KMS-11 (cell line): ENCODE results near the gene RETREG1.
"Not testable (repeated sequence)": the region's sequence is repeated elsewhere in the genome, so short reads cannot be mapped to it uniquely, and the experiment has no call there.

Source experiments
- H2AFZ ChIP-seq: fragments of 200-600 bp; sonication (generic); 2 replicates; pipeline ENCODE4 v1.6.1; 2016; ENCODE audit warnings: antibody characterized with exemption, mixed run types, low read depth
- H3K27ac ChIP-seq: fragments of 200-600 bp; sonication (generic); 2 replicates; pipeline ENCODE4 v1.6.1; 2016; ENCODE audit warnings: mild to moderate bottlenecking, mixed run types
- H3K27me3 ChIP-seq: fragments of 200-600 bp; sonication (generic); 2 replicates; pipeline ENCODE4 v1.6.1; 2017; ENCODE audit warnings: mild to moderate bottlenecking, low read depth, mixed run types, moderate library complexity; ENCODE audit not compliant: insufficient read depth
- H3K36me3 ChIP-seq: fragments of 200-600 bp; sonication (generic); 2 replicates; pipeline ENCODE4 v1.6.1; 2017; ENCODE audit warnings: mild to moderate bottlenecking, mixed run types; ENCODE audit not compliant: insufficient read depth
- H3K4me1 ChIP-seq: fragments of 200-600 bp; sonication (generic); 2 replicates; pipeline ENCODE4 v1.6.1; 2016; ENCODE audit warnings: mild to moderate bottlenecking, low read depth, mixed run types; ENCODE audit not compliant: poor library complexity, severe bottlenecking
- H3K4me2 ChIP-seq: fragments of 200-600 bp; sonication (generic); 2 replicates; pipeline ENCODE4 v1.7.0; 2016; ENCODE audit warnings: mild to moderate bottlenecking, mixed run types
- H3K4me3 ChIP-seq: fragments of 200-600 bp; sonication (generic); IDR thresholded peaks from 2 replicates; pipeline ENCODE4 v1.6.1; 2017; ENCODE audit warnings: low read depth, low read length, mixed read lengths; ENCODE audit not compliant: insufficient read depth
- H3K79me2 ChIP-seq: fragments of 200-600 bp; sonication (generic); 2 replicates; pipeline ENCODE4 v1.6.1; 2016; ENCODE audit warnings: low read depth, mixed run types; ENCODE audit not compliant: insufficient read depth
- H3K9ac ChIP-seq: fragments of 200-600 bp; sonication (generic); 2 replicates; pipeline ENCODE4 v1.6.1; 2016; ENCODE audit warnings: mild to moderate bottlenecking, mixed run types
- H4K20me1 ChIP-seq: fragments of 200-600 bp; sonication (generic); 2 replicates; pipeline ENCODE4 v1.6.1; 2016; ENCODE audit warnings: mild to moderate bottlenecking, mixed run types; ENCODE audit not compliant: insufficient read depth
- TF ChIP-seq, protein P1 (sequence below): fragments of 200-600 bp; sonication (generic); conservative IDR thresholded peaks from 2 replicates; pipeline ENCODE4 v1.6.1; 2017; ENCODE audit warnings: low read depth, mild to moderate bottlenecking, antibody characterized with exemption, low read length, moderate library complexity, mixed read lengths

RETREG1 gene

DNA sequence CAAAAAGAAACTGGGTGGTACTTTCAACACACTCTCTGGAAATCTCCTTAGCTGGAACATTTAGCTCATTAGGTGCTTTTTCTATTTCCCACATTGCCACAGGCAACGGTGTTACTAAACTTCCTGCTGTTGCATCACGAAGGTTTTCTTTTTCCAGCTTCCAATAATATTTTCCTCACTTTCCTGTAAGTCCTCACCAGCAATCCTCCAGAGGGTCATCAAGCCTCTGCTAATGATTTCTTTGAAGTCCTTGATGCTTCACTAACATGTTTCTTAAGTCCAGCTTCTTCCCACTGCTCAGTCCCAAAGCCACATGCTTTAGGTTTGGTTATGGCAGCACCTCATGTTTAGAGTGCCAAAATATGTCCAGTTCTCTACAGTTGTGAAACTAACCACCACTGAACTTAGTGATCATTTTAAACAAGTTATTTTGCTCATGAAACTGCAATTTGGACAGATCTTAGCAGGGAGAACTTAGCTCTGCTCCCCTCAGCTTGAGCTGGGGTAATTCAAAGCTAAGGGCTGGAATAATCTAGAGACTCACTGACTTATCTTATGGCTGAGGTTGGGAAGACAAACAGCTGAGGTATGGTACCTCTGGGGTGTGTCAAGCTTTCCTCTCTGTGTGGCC is 39.9 kb upstream of the RETREG1 start:
- Histone ChIP-seq H2AFZ (no peak overlapping the region), H3K4me3 (no peak overlapping the region), H3K36me3 (no peaks in the 10 kb centered on the region), H3K4me2 (no peak overlapping the region), H3K79me2 (no peaks in the 10 kb centered on the region), H4K20me1 (no peaks in the 10 kb centered on the region), H3K9ac (no peak overlapping the region), H3K27ac (no peak overlapping the region), H3K4me1 (no peaks in the 10 kb centered on the region), H3K27me3 (no peaks in the 10 kb centered on the region)
- TF ChIP-seq, protein P1, sequence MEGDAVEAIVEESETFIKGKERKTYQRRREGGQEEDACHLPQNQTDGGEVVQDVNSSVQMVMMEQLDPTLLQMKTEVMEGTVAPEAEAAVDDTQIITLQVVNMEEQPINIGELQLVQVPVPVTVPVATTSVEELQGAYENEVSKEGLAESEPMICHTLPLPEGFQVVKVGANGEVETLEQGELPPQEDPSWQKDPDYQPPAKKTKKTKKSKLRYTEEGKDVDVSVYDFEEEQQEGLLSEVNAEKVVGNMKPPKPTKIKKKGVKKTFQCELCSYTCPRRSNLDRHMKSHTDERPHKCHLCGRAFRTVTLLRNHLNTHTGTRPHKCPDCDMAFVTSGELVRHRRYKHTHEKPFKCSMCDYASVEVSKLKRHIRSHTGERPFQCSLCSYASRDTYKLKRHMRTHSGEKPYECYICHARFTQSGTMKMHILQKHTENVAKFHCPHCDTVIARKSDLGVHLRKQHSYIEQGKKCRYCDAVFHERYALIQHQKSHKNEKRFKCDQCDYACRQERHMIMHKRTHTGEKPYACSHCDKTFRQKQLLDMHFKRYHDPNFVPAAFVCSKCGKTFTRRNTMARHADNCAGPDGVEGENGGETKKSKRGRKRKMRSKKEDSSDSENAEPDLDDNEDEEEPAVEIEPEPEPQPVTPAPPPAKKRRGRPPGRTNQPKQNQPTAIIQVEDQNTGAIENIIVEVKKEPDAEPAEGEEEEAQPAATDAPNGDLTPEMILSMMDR = no peak

DNA sequence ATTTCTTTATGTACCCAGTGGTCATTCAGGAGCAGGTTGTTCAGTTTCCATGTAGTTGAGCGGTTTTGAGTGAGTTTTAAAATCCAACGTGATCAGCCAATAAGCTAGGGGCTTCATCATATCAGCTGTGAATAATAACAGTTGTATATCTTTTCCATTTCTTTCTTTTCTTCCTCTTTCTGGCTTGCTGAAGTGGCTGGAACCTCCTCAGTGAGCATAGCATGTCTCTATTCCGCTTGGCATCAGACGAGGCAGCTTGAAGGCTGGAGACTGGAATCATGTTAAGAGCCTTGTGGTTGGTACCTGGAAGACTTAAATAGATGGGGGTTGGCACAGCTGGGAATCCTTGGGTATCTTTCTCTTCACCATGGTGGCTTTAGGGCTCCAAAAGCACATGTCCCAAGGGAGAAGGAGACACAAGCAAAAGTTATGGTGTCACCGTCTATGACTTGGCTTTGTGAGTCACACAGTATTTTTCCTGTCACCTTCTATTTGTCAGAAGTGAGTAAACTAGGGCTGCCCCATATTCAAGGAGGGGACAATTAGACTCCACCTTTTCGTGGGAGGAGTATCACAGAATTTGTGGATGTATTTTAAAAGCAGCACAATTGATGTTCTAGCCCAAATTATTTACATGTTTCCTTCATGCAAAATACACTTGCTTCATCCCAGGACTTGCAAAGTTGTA is 38.0 kb upstream of the RETREG1 start:
- H2AFZ ChIP-seq = no peak overlapping the region
- H3K4me2 ChIP-seq = no peak overlapping the region

DNA sequence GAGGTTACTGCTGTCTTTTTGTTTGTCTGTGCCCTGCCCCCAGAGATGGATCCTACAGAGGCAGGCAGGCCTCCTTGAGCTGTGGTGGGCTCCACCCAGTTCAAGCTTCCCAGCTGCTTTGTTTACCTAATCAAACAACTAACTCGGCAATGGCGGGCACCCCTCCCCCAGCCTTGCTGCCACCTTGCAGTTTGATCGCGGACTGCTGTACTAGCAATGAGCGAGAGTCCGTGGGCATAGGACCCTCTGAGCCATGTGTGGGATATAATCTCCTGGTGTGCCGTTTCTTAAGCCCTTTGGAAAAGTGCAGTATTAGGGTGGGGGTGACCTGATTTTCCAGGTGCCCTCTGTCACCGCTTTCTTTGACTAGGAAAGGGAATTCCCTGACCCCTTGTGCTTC is 31.9 kb upstream of the RETREG1 start:
- not testable (repeated sequence) for H3K4me1 ChIP-seq, H3K27ac ChIP-seq, H3K9ac ChIP-seq, H3K79me2 ChIP-seq, H3K4me3 ChIP-seq, H4K20me1 ChIP-seq, H3K27me3 ChIP-seq, H2AFZ ChIP-seq, H3K36me3 ChIP-seq, H3K4me2 ChIP-seq

More for the DNA sequence above, 38.0 kb upstream of the RETREG1 start:
- H3K4me1 ChIP-seq = no peaks in the 10 kb centered on the region
- H3K27ac ChIP-seq = no peak overlapping the region
- no peaks in the 10 kb centered on the region for H3K27me3 ChIP-seq
- H3K9ac ChIP-seq = no peak overlapping the region
- TF ChIP-seq, protein P1 = no peak
- no peak overlapping the region for H3K4me3 ChIP-seq
- H4K20me1 ChIP-seq = no peaks in the 10 kb centered on the region
- H3K79me2 ChIP-seq = no peaks in the 10 kb centered on the region
- H3K36me3 ChIP-seq = no peaks in the 10 kb centered on the region

DNA sequence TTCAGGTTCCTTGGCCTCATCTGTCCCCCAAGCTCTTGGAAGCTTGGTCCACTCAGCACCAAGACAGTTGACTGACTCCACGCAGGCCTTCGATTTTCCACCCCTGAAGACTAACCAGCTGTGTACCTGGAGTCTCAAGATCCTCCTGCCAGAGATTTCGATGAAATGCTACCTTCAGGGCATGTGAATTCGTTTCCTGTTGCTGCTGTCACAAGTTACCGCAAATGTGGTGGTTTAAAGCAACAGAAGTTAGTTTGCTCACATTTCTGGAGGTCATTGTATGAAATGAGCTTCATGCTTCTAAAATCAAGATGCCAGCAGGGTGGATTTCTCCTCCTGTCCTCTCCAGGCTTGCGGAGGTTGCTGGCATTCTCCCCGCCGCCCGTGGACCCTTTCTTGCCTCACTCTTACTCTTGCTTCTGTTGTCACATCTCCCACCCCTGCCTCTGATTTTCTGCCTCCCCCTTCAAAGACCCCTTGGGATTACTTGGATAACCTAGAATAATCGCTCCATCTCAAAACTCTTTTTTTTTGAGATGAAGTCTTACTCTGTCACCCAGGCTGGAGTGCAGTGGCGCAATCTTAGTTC is 27.6 kb upstream of the RETREG1 start:
- H3K4me1 ChIP-seq = no peaks in the 10 kb centered on the region
- no peak overlapping the region for H3K4me3 ChIP-seq
- no peaks in the 10 kb centered on the region for H4K20me1 ChIP-seq
- no peak overlapping the region for H2AFZ ChIP-seq
- no peaks in the 10 kb centered on the region for H3K36me3 ChIP-seq
- no peak overlapping the region for H3K27ac ChIP-seq
- no peak overlapping the region for H3K9ac ChIP-seq
- no peaks in the 10 kb centered on the region for H3K27me3 ChIP-seq
- no peaks in the 10 kb centered on the region for H3K79me2 ChIP-seq
- TF ChIP-seq, protein P1 = no peak
- H3K4me2 ChIP-seq = no peak overlapping the region

DNA sequence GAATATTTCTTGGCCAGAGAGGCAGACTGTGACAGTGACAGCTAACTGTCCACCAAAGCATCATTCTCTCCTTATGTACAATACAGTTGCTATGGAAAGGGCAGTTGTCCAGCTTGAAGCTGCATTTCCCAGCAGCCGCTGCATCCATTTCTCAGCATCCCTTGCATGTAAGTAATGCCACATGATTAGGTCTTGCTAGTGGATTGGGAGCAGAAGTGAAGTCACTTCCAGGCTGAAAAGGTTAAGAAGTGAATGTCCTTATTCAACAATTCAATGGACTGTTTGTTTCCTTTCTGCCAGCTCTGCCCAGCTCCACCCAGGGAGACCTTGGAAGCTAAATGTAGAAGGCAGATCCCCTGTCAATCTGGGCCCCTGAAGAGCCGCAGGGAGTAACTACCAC is 26.1 kb upstream of the RETREG1 start:
- Histone ChIP-seq H3K4me2 (no peak overlapping the region), H3K4me3 (no peak overlapping the region), H3K4me1 (no peaks in the 10 kb centered on the region), H4K20me1 (no peaks in the 10 kb centered on the region), H2AFZ (no peak overlapping the region), H3K27me3 (no peaks in the 10 kb centered on the region), H3K27ac (no peak overlapping the region), H3K79me2 (no peaks in the 10 kb centered on the region), H3K9ac (no peak overlapping the region), H3K36me3 (no peaks in the 10 kb centered on the region)
- TF ChIP-seq, protein P1 = no peak
